Measurements from ENCODE around the gene PRUNE2.

PRUNE2 gene

GRCh38 chr9:76895186-76895585 is 10.7 kb downstream of the PRUNE2 start:
- TF ChIP-seq CTCF (IDR thresholded peaks at IDR 0.05; ENCODE audit: control insufficient read depth, insufficient read depth, low read depth, low read length, missing control alignments), result no peak
- no peak overlapping the region for H3K4me3 ChIP-seq (ENCODE audit: control insufficient read depth, low read depth, low read length)
- no peak for DNase-seq (ENCODE audit: low read depth)

GRCh38 chr9:76894198-76894597 is 11.7 kb downstream of the PRUNE2 start:
- H3K4me3 ChIP-seq (ENCODE audit: control insufficient read depth, low read depth, low read length), result no peak overlapping the region
- no peak for TF ChIP-seq CTCF (IDR thresholded peaks at IDR 0.05; ENCODE audit: control insufficient read depth, insufficient read depth, low read depth, low read length, missing control alignments)
- DNase-seq (ENCODE audit: low read depth), result no peak

- no peak for TF ChIP-seq CTCF (IDR thresholded peaks at IDR 0.05; ENCODE audit: control insufficient read depth, insufficient read depth, low read depth, low read length, missing control alignments)
- no peak overlapping the region for H3K4me3 ChIP-seq (ENCODE audit: control insufficient read depth, low read depth, low read length)
Measured at GRCh38 chr9:76893395-76893932, 12.4 kb downstream of the PRUNE2 start.

GRCh38 chr9:76891874-76892273 is 14.0 kb downstream of the PRUNE2 start:
- no peak overlapping the region for H3K4me3 ChIP-seq (ENCODE audit: control insufficient read depth, low read depth, low read length)
- no peak for TF ChIP-seq CTCF (IDR thresholded peaks at IDR 0.05; ENCODE audit: control insufficient read depth, insufficient read depth, low read depth, low read length, missing control alignments)
- no peak for DNase-seq (ENCODE audit: low read depth)

More at GRCh38 chr9:76893395-76893932, 12.4 kb downstream of the PRUNE2 start:
- DNase-seq (ENCODE audit: low read depth), result no peak

- H3K4me3 ChIP-seq (ENCODE audit: control insufficient read depth, low read depth, low read length), result no peak overlapping the region
- no peak for TF ChIP-seq CTCF (IDR thresholded peaks at IDR 0.05; ENCODE audit: control insufficient read depth, insufficient read depth, low read depth, low read length, missing control alignments)
- no peak for DNase-seq (ENCODE audit: low read depth)
Measured at GRCh38 chr9:76891279-76891678, 14.6 kb downstream of the PRUNE2 start.

- no peak for DNase-seq (ENCODE audit: low read depth)
- no peak overlapping the region for H3K4me3 ChIP-seq (ENCODE audit: control insufficient read depth, low read depth, low read length)
- no peak for TF ChIP-seq CTCF (IDR thresholded peaks at IDR 0.05; ENCODE audit: control insufficient read depth, insufficient read depth, low read depth, low read length, missing control alignments)
Measured at GRCh38 chr9:76887951-76888350, 18.0 kb downstream of the PRUNE2 start.
